Measurements from ENCODE around the gene TCP11. TPM values are rescaled to one million over a fixed set of nuclear protein-coding genes. Genes with fewer than 3 reads are reported as not detected.

The TCP11 gene
- total and polyA plus RNA-seq, 4 experiments from 2014 or later: not detected

DNA sequence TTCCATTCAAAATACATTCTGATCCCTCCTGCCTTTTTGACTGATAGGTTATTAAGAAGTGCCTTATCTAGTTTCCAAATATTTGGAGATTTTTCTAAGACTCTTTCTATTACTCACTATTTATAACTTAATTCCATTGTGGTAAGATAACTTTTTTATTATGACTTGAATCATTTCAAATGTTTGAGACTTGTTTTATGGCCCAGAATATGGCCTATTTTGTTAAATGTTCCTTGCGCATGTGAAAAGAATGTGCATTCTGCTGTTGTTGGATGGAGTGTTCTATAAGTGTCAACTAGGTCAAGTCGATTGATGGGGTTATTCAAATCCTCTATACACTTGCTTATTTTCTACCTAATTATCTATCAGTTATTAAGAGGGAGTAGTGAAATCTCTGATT, 13.1 kb upstream of the TCP11 start:
- Mint-ChIP-seq H3K9me3 (peaks cover 0 to 2% (median 0%) of the 10 kb centered on the region in 8 donors), H3K27me3 (peaks cover 3 to 4% of the 10 kb centered on the region in 2 donors), H3K4me1 (no peaks in the 10 kb centered on the region), H3K36me3 (no peaks in the 10 kb centered on the region), H3K27ac (peak overlapping the region in 1 of 7 donors; percentile 5), H3K4me3 (no peak overlapping the region)
- Histone ChIP-seq H3K4me1 (ENCODE audit: insufficient read depth, low read length) (no peaks in the 10 kb centered on the region), H3K9me3 (ENCODE audit: control insufficient read depth in 1 of 2, low read length in 2 of 2) (no peaks in the 10 kb centered on the region), H3K27me3 (ENCODE audit: insufficient read depth, low read length) (no peaks in the 10 kb centered on the region), H3K27ac (ENCODE audit: low read depth, low read length) (no peak overlapping the region), H3K4me3 (ENCODE audit: low read length in 2 of 2) (no peak overlapping the region), H3K36me3 (ENCODE audit: insufficient read depth, low read length) (no peaks in the 10 kb centered on the region)
- ChIA-PET CTCF (ENCODE audit: partially characterized antibody) (no interaction called here), POLR2A (ENCODE audit: partially characterized antibody) (interaction anchor here (0.6 kb wide), 1 partner anchor 26 kb away, joined by 3 read pairs; no protein-coding TSS in a partner anchor)
- intact Hi-C loops (cut with micrococcal nuclease): no loop called here
- DNase-seq: no peak

DNA sequence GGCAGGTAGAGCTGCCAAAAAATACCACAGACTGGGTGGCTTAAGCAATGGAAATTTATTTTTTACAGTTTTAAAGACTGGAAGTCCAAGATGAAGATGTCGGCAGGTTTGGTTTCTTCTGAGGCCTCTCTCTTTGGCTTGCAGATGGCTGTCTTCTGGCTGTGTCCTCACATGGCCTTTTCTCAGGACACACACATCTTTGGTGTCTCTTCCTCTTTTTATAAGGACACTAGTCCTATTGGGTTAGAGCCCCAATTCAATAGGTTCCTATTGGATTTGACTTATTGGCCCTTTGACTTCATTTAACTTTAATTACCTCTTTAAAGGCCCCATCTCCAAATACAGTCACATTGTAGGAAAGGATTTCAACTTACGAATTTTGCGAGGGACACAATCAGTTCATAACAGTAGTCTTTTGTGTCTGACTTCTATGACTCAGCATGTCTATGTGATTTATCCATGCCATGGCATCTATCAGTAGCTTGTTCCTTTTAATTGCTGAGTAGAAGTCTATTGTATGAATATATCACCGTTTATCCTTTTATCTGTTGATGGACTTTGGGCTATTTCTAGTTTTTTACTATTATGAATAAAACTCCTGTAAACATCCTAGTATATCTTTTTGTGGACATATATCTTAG, 11.0 kb upstream of the TCP11 start:
- no peaks in the 10 kb centered on the region for H3K36me3 ChIP-seq (ENCODE audit: insufficient read depth, low read length)
- no peaks in the 10 kb centered on the region for H3K4me1 ChIP-seq (ENCODE audit: insufficient read depth, low read length)
- no peaks in the 10 kb centered on the region for H3K9me3 ChIP-seq (ENCODE audit: control insufficient read depth in 1 of 2, low read length in 2 of 2)
- Mint-ChIP-seq H3K4me3 (no peak overlapping the region), H3K9me3 (peaks cover 0 to 2% (median 0%) of the 10 kb centered on the region in 8 donors), H3K27ac (no peak overlapping the region), H3K4me1 (peaks cover 0 to 2% (median 0%) of the 10 kb centered on the region in 4 donors), H3K27me3 (peaks cover 2% of the 10 kb centered on the region in 2 donors), H3K36me3 (no peaks in the 10 kb centered on the region)
- CTCF ChIA-PET (ENCODE audit: partially characterized antibody): interaction anchor here (1.1 kb wide), 1 partner anchor 166 kb away, joined by 3 read pairs; no protein-coding TSS in a partner anchor
- H3K27me3 ChIP-seq (ENCODE audit: insufficient read depth, low read length): no peaks in the 10 kb centered on the region
- H3K27ac ChIP-seq (ENCODE audit: low read depth, low read length): no peak overlapping the region
- H3K4me3 ChIP-seq (ENCODE audit: low read length in 2 of 2): no peak overlapping the region
- POLR2A ChIA-PET (ENCODE audit: partially characterized antibody): no interaction called here
- DNase-seq: no peak
- intact Hi-C loops (cut with micrococcal nuclease): no loop called here

DNA sequence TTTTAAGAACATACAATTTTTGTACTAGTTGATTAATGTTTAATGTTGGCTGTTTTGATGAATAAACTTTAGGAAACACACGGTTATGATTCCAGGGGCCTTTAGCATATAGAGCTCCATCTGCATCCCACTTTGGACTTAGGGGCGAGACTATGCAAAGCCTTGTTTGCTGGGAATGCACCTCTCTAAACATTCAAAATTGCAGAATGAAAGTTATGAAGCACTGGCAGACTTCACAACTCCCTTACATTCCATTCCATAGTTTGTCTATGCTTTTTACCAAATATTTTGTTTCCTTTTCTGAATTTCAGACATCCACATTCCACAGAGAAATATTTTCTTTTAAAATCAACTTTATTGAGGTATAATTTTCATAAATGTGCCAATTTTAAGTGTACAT, 10.3 kb upstream of the TCP11 start:
- H3K9me3 Mint-ChIP-seq: peaks cover 0 to 2% (median 0%) of the 10 kb centered on the region in 8 donors
- H3K27me3 ChIP-seq (ENCODE audit: insufficient read depth, low read length): no peaks in the 10 kb centered on the region
- intact Hi-C loops (cut with micrococcal nuclease): no loop called here
- ChIA-PET CTCF (ENCODE audit: partially characterized antibody) (interaction anchor here (1.1 kb wide), 1 partner anchor 165 kb away, joined by 3 read pairs; no protein-coding TSS in a partner anchor), POLR2A (ENCODE audit: partially characterized antibody) (no interaction called here)
- no peaks in the 10 kb centered on the region for H3K36me3 Mint-ChIP-seq
- DNase-seq: no peak
- no peak overlapping the region for H3K27ac Mint-ChIP-seq
- H3K4me3 Mint-ChIP-seq: no peak overlapping the region
- no peaks in the 10 kb centered on the region for H3K9me3 ChIP-seq (ENCODE audit: control insufficient read depth in 1 of 2, low read length in 2 of 2)
- H3K27me3 Mint-ChIP-seq: peaks cover 0 to 2% of the 10 kb centered on the region in 2 donors
- no peak overlapping the region for H3K27ac ChIP-seq (ENCODE audit: low read depth, low read length)
- H3K4me1 Mint-ChIP-seq: peaks cover 0 to 2% (median 0%) of the 10 kb centered on the region in 4 donors
- H3K4me3 ChIP-seq (ENCODE audit: low read length in 2 of 2): no peak overlapping the region
- H3K4me1 ChIP-seq (ENCODE audit: insufficient read depth, low read length): no peaks in the 10 kb centered on the region
- H3K36me3 ChIP-seq (ENCODE audit: insufficient read depth, low read length): no peaks in the 10 kb centered on the region

DNA sequence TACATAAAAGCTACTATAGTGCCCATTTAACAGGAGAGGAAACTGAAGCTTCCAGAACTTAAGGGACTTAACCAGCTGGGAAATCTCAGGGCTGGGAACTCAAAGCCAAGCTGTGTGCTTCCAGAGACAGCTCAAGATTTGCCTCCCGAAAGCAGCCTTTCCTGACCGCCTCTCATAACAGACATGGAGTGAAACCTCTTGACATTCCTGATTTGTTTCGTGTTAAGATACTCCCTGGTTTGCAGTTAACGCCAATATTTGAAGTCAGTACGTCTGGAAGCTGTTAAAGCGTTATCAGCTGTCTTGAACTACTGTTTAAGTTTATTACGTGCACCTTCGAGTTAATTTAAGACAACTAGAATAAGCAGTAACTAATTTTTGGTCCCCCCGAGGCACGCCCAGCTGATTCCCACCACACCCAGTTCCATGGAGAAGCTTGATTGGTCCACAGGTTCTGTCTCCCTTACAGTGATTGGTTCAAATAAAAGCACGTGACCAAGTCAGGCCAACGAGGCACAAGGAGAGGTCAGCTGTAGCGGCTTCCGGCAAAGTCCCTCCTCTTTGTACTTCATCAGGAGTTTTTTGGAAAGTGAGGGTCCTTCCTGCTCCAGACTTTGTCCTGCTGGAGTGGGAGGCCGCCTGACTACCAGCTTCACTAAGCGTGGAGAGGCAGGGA, 8.9 kb upstream of the TCP11 start:
- Histone ChIP-seq H3K27me3 (ENCODE audit: insufficient read depth, low read length) (no peaks in the 10 kb centered on the region), H3K4me3 (ENCODE audit: low read length in 2 of 2) (no peak overlapping the region), H3K9me3 (ENCODE audit: control insufficient read depth in 1 of 2, low read length in 2 of 2) (no peaks in the 10 kb centered on the region), H3K4me1 (ENCODE audit: insufficient read depth, low read length) (no peaks in the 10 kb centered on the region), H3K27ac (ENCODE audit: low read depth, low read length) (no peak overlapping the region), H3K36me3 (ENCODE audit: insufficient read depth, low read length) (no peaks in the 10 kb centered on the region)
- no peak overlapping the region for H3K4me3 Mint-ChIP-seq
- no peak for DNase-seq
- CTCF ChIA-PET (ENCODE audit: partially characterized antibody): interaction anchor here (3.4 kb wide), 1 partner anchor 11 kb away, joined by 26 read pairs; no protein-coding TSS in a partner anchor
- peaks cover 0 to 2% (median 0%) of the 10 kb centered on the region in 8 donors for H3K9me3 Mint-ChIP-seq
- POLR2A ChIA-PET (ENCODE audit: partially characterized antibody): no interaction called here
- peaks cover 0 to 2% of the 10 kb centered on the region in 2 donors for H3K27me3 Mint-ChIP-seq
- intact Hi-C loops (cut with micrococcal nuclease): loop anchor here (10.0 kb wide), 2 partner anchors 285 to 555 kb away; no protein-coding TSS in a partner anchor
- no peaks in the 10 kb centered on the region for H3K36me3 Mint-ChIP-seq
- H3K27ac Mint-ChIP-seq: no peak overlapping the region
- peaks cover 0 to 2% (median 0%) of the 10 kb centered on the region in 4 donors for H3K4me1 Mint-ChIP-seq

DNA sequence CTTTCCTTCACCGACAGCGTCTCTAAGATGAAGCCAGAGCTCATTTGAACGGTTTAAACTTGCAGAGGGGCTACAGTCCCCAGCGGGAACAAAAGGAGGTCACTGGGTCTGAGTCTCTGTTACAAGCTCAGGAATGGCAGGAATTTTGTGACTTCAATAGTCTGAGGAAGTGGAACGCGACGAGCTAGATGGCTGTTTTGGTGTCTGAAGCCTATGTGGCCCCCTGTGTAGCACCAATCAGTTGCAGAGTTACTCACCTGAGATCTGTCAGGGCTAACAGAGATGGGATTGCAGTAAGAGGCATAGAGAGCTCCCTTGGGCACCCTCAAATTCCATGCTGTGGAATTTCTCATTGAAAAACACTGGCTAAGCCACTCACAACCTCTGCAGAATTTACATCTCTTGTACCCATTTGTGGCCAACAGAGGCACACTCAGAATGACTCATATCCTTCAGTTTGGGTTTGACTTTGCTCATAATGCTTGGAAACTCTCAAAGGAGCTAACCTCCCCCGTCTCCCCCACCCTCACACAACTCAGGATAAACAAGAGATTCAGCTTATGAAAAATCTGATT, 7.1 kb upstream of the TCP11 start:
- Histone ChIP-seq H3K27me3 (ENCODE audit: insufficient read depth, low read length) (no peaks in the 10 kb centered on the region), H3K9me3 (ENCODE audit: control insufficient read depth in 1 of 2, low read length in 2 of 2) (no peaks in the 10 kb centered on the region), H3K4me3 (ENCODE audit: low read length in 2 of 2) (no peak overlapping the region), H3K27ac (ENCODE audit: low read depth, low read length) (no peak overlapping the region), H3K4me1 (ENCODE audit: insufficient read depth, low read length) (no peaks in the 10 kb centered on the region), H3K36me3 (ENCODE audit: insufficient read depth, low read length) (no peaks in the 10 kb centered on the region)
- CTCF ChIA-PET (ENCODE audit: partially characterized antibody): interaction anchor here (0.7 to 3.4 kb wide), 5 partner anchors 9 to 92 kb away, joined by 3 to 26 read pairs (median 3); no protein-coding TSS in a partner anchor
- peaks cover 0 to 2% of the 10 kb centered on the region in 2 donors for H3K27me3 Mint-ChIP-seq
- POLR2A ChIA-PET (ENCODE audit: partially characterized antibody): no interaction called here
- intact Hi-C loops (cut with micrococcal nuclease): loop anchor here (10.0 kb wide), 2 partner anchors 283 to 553 kb away; no protein-coding TSS in a partner anchor
- H3K4me3 Mint-ChIP-seq: no peak overlapping the region
- H3K9me3 Mint-ChIP-seq: peaks cover 0 to 2% (median 0%) of the 10 kb centered on the region in 8 donors
- DNase-seq: no peak
- H3K36me3 Mint-ChIP-seq: no peaks in the 10 kb centered on the region
- no peak overlapping the region for H3K27ac Mint-ChIP-seq
- H3K4me1 Mint-ChIP-seq: peaks cover 0 to 2% (median 0%) of the 10 kb centered on the region in 4 donors

DNA sequence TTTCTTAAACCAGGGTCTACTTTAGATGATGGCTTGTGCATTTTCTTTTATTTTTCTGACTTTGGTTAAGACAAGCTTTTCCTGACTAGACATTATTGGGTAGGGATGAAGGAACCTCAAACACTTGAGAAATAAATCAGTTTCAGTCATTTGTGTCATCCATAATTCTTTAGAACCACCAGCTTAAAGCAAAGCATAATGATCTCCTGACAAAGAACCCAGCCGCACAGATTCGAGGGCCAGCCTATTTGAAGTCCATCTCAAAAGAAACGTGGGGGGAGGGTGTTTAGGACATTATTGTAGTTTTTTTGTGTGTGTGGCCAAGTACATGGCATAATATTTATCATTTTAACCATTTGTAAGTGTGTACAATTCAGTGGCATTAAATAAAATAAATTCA, 6.3 kb upstream of the TCP11 start:
- no peak overlapping the region for H3K27ac Mint-ChIP-seq
- peaks cover 0 to 2% (median 0%) of the 10 kb centered on the region in 8 donors for H3K9me3 Mint-ChIP-seq
- H3K4me1 Mint-ChIP-seq: peaks cover 0 to 2% (median 0%) of the 10 kb centered on the region in 4 donors
- Histone ChIP-seq H3K4me3 (ENCODE audit: low read length in 2 of 2) (no peak overlapping the region), H3K27ac (ENCODE audit: low read depth, low read length) (no peak overlapping the region), H3K27me3 (ENCODE audit: insufficient read depth, low read length) (no peaks in the 10 kb centered on the region), H3K36me3 (ENCODE audit: insufficient read depth, low read length) (no peaks in the 10 kb centered on the region), H3K9me3 (ENCODE audit: control insufficient read depth in 1 of 2, low read length in 2 of 2) (no peaks in the 10 kb centered on the region), H3K4me1 (ENCODE audit: insufficient read depth, low read length) (no peaks in the 10 kb centered on the region)
- POLR2A ChIA-PET (ENCODE audit: partially characterized antibody): no interaction called here
- H3K36me3 Mint-ChIP-seq: no peaks in the 10 kb centered on the region
- H3K4me3 Mint-ChIP-seq: no peak overlapping the region
- CTCF ChIA-PET (ENCODE audit: partially characterized antibody): interaction anchor here (1.1 to 1.5 kb wide), 2 partner anchors 59 to 93 kb away, joined by 3 to 7 read pairs; no protein-coding TSS in a partner anchor
- H3K27me3 Mint-ChIP-seq: peaks cover 0 to 2% of the 10 kb centered on the region in 2 donors
- intact Hi-C loops (cut with micrococcal nuclease): loop anchor here (10.0 kb wide), 2 partner anchors 283 to 553 kb away; no protein-coding TSS in a partner anchor
- DNase-seq: no peak

DNA sequence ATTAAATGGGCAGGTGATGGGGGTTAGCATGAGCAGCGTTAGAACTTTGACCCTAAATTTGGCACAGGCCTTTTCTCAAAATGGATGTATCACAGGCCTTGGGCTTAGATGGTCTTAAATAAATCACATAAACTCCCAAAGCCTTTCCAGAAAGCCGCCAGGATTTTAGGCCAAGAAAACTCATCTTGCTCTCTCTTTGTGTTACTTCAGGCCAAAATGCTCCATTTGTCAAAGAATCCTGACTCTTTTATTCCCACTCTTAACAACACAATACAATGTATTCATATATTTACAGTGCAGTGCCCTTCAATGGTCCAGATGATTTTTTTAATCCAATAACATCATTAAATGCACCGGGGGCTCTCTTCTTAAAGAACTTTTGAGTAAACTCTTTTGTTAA, 5.9 kb upstream of the TCP11 start:
- Histone ChIP-seq H3K36me3 (ENCODE audit: insufficient read depth, low read length) (no peaks in the 10 kb centered on the region), H3K9me3 (ENCODE audit: control insufficient read depth in 1 of 2, low read length in 2 of 2) (no peaks in the 10 kb centered on the region), H3K27me3 (ENCODE audit: insufficient read depth, low read length) (no peaks in the 10 kb centered on the region), H3K4me1 (ENCODE audit: insufficient read depth, low read length) (no peaks in the 10 kb centered on the region), H3K4me3 (ENCODE audit: low read length in 2 of 2) (no peak overlapping the region), H3K27ac (ENCODE audit: low read depth, low read length) (no peak overlapping the region)
- no peak overlapping the region for H3K27ac Mint-ChIP-seq
- H3K4me1 Mint-ChIP-seq: peaks cover 0 to 2% (median 0%) of the 10 kb centered on the region in 4 donors
- DNase-seq: no peak
- peaks cover 0 to 2% of the 10 kb centered on the region in 2 donors for H3K27me3 Mint-ChIP-seq
- no peaks in the 10 kb centered on the region for H3K36me3 Mint-ChIP-seq
- H3K9me3 Mint-ChIP-seq: peaks cover 0 to 2% (median 0%) of the 10 kb centered on the region in 8 donors
- ChIA-PET CTCF (ENCODE audit: partially characterized antibody) (interaction anchor here (1.7 to 1.8 kb wide), 2 partner anchors 94 to 679 kb away, joined by 3 to 9 read pairs; no protein-coding TSS in a partner anchor), POLR2A (ENCODE audit: partially characterized antibody) (no interaction called here)
- no peak overlapping the region for H3K4me3 Mint-ChIP-seq
- intact Hi-C loops (cut with micrococcal nuclease): loop anchor here (10.0 kb wide), 2 partner anchors 282 to 552 kb away; no protein-coding TSS in a partner anchor
